Activated naive CD4-positive, alpha-beta T cell treated with Interleukin-2 at 50 U/mL for 16 hours (primary cell): ENCODE data around the gene OR11H12.
"Not testable (repeated sequence)": the region's sequence is repeated elsewhere in the genome, so short reads cannot be mapped to it uniquely, and the experiment has no call there.

Experiments used
- DNase-seq: peaks from one replicate; pipeline ENCODE4 v3.0.0-alpha.2; 2020

The OR11H12 gene

GRCh38 chr14:18600817-18601216 lies at the start of gene OR11H12:
TSS of gene OR11H12 (plus strand) at chr14:18601117. CDS start at chr14:18601117, 0 bp downstream.
- DNase-seq = not testable (repeated sequence)

GRCh38 chr14:18582908-18583307 lies 18.0 kb upstream of the OR11H12 start:
- DNase-seq = not testable (repeated sequence)

GRCh38 chr14:18626610-18627213 lies 25.8 kb downstream of the OR11H12 start:
- DNase-seq = not testable (repeated sequence)

- not testable (repeated sequence) for DNase-seq
Observed at GRCh38 chr14:18636066-18636465, 35.1 kb downstream of the OR11H12 start.

GRCh38 chr14:18638032-18638431 lies 37.1 kb downstream of the OR11H12 start:
- DNase-seq = not testable (repeated sequence)

GRCh38 chr14:18638785-18639184 lies 37.9 kb downstream of the OR11H12 start:
- not testable (repeated sequence) for DNase-seq

GRCh38 chr14:18646075-18646730 lies 45.3 kb downstream of the OR11H12 start:
- DNase-seq = not testable (repeated sequence)
